PFSK-1 (cell line): Measurements from ENCODE around the gene FAM78B.

Source experiments
- POLR2AphosphoS5 ChIP-seq: IDR thresholded peaks from 2 replicates; pipeline ENCODE4 v1.6.1; 2012; ENCODE audit warnings: low read depth, mild to moderate bottlenecking, control low read depth, low read length, moderate library complexity
- REST ChIP-seq, 2 experiments: IDR thresholded peaks; 2 replicates each; pipeline versions ENCODE4 v1.6.1 to v1.8.0; 2011 to 2012; ENCODE audit warnings: low read depth in 2 of 2, low read length in 2 of 2, control low read depth in 1 of 2, inconsistent platforms in 1 of 2, mild to moderate bottlenecking in 1 of 2, moderate library complexity in 1 of 2; ENCODE audit not compliant: insufficient read depth in 1 of 2

DNA sequence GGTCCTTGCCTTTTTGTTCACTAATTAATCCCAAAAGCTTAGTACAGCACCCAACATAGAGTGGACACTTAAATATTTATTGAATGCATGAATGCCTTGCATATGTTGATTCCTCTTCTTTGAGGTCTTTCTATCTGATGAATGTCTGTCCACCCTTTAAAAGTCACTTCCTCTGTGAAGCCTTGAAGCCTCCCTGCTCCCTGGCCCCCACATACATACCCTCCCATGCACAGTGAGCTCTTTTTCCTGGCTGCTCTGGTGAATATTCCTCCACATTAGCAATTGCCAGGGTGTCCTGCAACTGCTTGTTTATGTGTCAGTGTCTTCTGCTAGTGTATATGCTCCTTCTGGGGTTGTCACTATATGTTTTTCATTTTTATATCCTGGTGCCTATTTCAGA, 8.2 kb upstream of the FAM78B start:
- TF ChIP-seq REST (IDR thresholded peaks at IDR 0.05; ENCODE audit: insufficient read depth in 1 of 2, low read depth in 2 of 2, low read length in 2 of 2): no peak
- TF ChIP-seq POLR2AphosphoS5: no peak
